K562 (cell line): Measurements from ENCODE around the gene MYL5. TPM values are rescaled to one million over a fixed set of nuclear protein-coding genes. Genes with fewer than 3 reads are reported as not detected.
"Not testable (repeated sequence)": the region's sequence is repeated elsewhere in the genome, so short reads cannot be mapped to it uniquely, and the experiment has no call there.

ENCODE experiments used
- ATAC-seq: fragments of 200-7000 bp; cut with Tn5 transposase; 3 replicates; pipeline ENCODE4 v1.9.1; 2020; ENCODE audit warnings: moderate library complexity
- BruUV-seq: library from RNA; stranded (reverse); fragments of 400-500 nt; replicated peaks from 2 replicates; lab custom pipeline; 2021; lab: Mats Ljungman, UMichigan
- CTCF ChIA-PET: fragments of 300-600 bp; formaldehyde crosslinking; extraction: SDS; loops from one replicate; lab custom pipeline; 2021; ENCODE audit warnings: low intra/inter-chr PET ratio; lab: Yijun Ruan, JAX
- POLR2A ChIA-PET: fragments of 300-600, 350-650 bp; sonication (Branson Sonifier 250); formaldehyde crosslinking; extraction: SDS; loops from one replicate; lab custom pipeline; 2021; ENCODE audit warnings: antibody characterized with exemption, inconsistent platforms; lab: Yijun Ruan, JAX
- DNase-seq, 4 experiments: peaks; one replicate each; pipeline versions ENCODE4 v3.0.0 to v3.0.0-alpha.2; 2011 to 2018; ENCODE audit warnings: low spot score in 3 of 4, mixed read lengths in 3 of 4; ENCODE audit errors: extremely low read depth in 1 of 4
- FAIRE-seq: peaks from 2 replicates; lab custom pipeline; 2011; peaks lifted over from hg19 to GRCh38; lab: Jason Lieb, UNC
- H2AFZ ChIP-seq: 2 replicates; pipeline ENCODE4 v1.6.0; 2011; ENCODE audit warnings: low read depth, low read length, control low read depth, inconsistent platforms
- H3K27ac ChIP-seq: fragments of 200-600 bp; 3 replicates; pipeline ENCODE4 v1.8.0; 2011; ENCODE audit warnings: low read depth, mild to moderate bottlenecking, control low read depth, inconsistent platforms, low read length, moderate library complexity, mixed read lengths; ENCODE audit errors: extremely low read depth
- H3K27me3 ChIP-seq, 2 experiments: fragments of 300-600 bp in 1 of 2; 2 replicates in 1 of 2; 3 replicates in 1 of 2; pipeline versions ENCODE4 v1.6.0 to v1.8.0; 2011; ENCODE audit warnings: inconsistent platforms in 2 of 2, low read length in 2 of 2, mild to moderate bottlenecking in 1 of 2, mixed read lengths in 1 of 2, moderate library complexity in 1 of 2; ENCODE audit not compliant: control insufficient read depth in 2 of 2, insufficient read depth in 2 of 2
- H3K36me3 ChIP-seq: fragments of 300-600 bp; 3 replicates; pipeline ENCODE4 v1.8.0; 2011; ENCODE audit warnings: mild to moderate bottlenecking, low read length, inconsistent platforms; ENCODE audit not compliant: control insufficient read depth, insufficient read depth
- H3K4me1 ChIP-seq, 2 experiments: fragments of 200-600 bp in 1 of 2; replicated peaks in 1 of 2; 2 replicates in 1 of 2; 3 replicates in 1 of 2; pipeline versions ENCODE4 v1.5.1 to v1.8.0; 2011; ENCODE audit warnings: inconsistent platforms in 2 of 2, low read length in 2 of 2, mild to moderate bottlenecking in 1 of 2, mixed read lengths in 1 of 2, moderate library complexity in 1 of 2; ENCODE audit not compliant: control insufficient read depth in 2 of 2, insufficient read depth in 2 of 2
- H3K4me2 ChIP-seq: 2 replicates; pipeline ENCODE4 v1.6.1; 2011; ENCODE audit warnings: low read length, control low read depth, inconsistent platforms, mixed read lengths; ENCODE audit not compliant: insufficient read depth
- H3K4me3 ChIP-seq: fragments of 200-600 bp; sonication (generic), shearing (Covaris generic); 2 replicates; pipeline ENCODE4 v1.5.1; 2016; ENCODE audit warnings: control low read depth, inconsistent platforms
- H3K79me2 ChIP-seq: fragments of 200-600 bp; 3 replicates; pipeline ENCODE4 v1.8.0; 2011; ENCODE audit warnings: low read length, inconsistent platforms; ENCODE audit not compliant: control insufficient read depth, insufficient read depth
- H3K9ac ChIP-seq, 2 experiments: 2 replicates each; pipeline versions ENCODE4 v1.6.0 to v1.6.1; 2011; ENCODE audit warnings: low read depth in 2 of 2, low read length in 2 of 2, control low read depth in 1 of 2, inconsistent platforms in 1 of 2, mild to moderate bottlenecking in 1 of 2, mixed read lengths in 1 of 2; ENCODE audit not compliant: insufficient read depth in 1 of 2
- H3K9me1 ChIP-seq: one replicate; pipeline ENCODE4 v1.6.0; 2011; ENCODE audit warnings: inconsistent platforms, mild to moderate bottlenecking, low read length, moderate library complexity; ENCODE audit not compliant: control insufficient read depth, insufficient read depth
- H3K9me3 ChIP-seq: replicated peaks from 2 replicates; pipeline ENCODE4 v1.5.1; 2011; ENCODE audit warnings: low read depth, low read length, inconsistent platforms; ENCODE audit not compliant: control insufficient read depth, insufficient read depth
- H4K20me1 ChIP-seq: replicated peaks from 2 replicates; pipeline ENCODE4 v1.6.1; 2011; ENCODE audit warnings: low read length, inconsistent platforms, mixed read lengths; ENCODE audit not compliant: control insufficient read depth, insufficient read depth
- BACH1 ChIP-seq: fragments of 200-800 bp; sonication (Bioruptor generic); IDR thresholded peaks from 2 replicates; pipeline ENCODE4 v1.6.1; 2016; ENCODE audit warnings: missing genetic modification characterization, missing compliant biosample characterization
- KDM5B ChIP-seq: fragments of 200-600 bp; sonication (generic); IDR thresholded peaks from 2 replicates; pipeline ENCODE4 v1.6.1; 2012; ENCODE audit warnings: low read depth, mild to moderate bottlenecking, moderate library complexity, low read length, control low read depth, inconsistent platforms; ENCODE audit not compliant: insufficient replicate concordance
- POLR2A ChIP-seq: fragments of 450-650 bp; conservative IDR thresholded peaks from 2 replicates; pipeline ENCODE4 v1.6.1; 2016
- RBFOX2 ChIP-seq: fragments of 200-400 bp; formaldehyde crosslinking; IDR thresholded peaks from 2 replicates; pipeline ENCODE4 v1.6.1; 2017; ENCODE audit warnings: low read depth, mild to moderate bottlenecking, low read length, moderate library complexity
- SUPT5H ChIP-seq: fragments of 450-650 bp; IDR thresholded peaks from 2 replicates; pipeline ENCODE4 v1.6.1; 2016
- ZFX ChIP-seq: sonication (generic); formaldehyde crosslinking; IDR thresholded peaks from 2 replicates; pipeline ENCODE4 v1.8.0; 2022; ENCODE audit warnings: mild to moderate bottlenecking, missing genetic modification reagents, moderate library complexity
- ZZZ3 ChIP-seq: fragments of 450-650 bp; IDR thresholded peaks from 2 replicates; pipeline ENCODE4 v1.6.1; 2016; ENCODE audit warnings: antibody characterized with exemption, mild to moderate bottlenecking, moderate library complexity
- WGBS: fragments of 100-300 bp; shearing (Covaris generic); methylation state at CpG from one replicate; pipeline ENCODE4 v1.1.6; 2016; ENCODE audit warnings: low coverage, mixed read lengths; ENCODE audit not compliant: insufficient coverage; ENCODE audit errors: missing lambda C conversion rate; 5-methylcytosine and 5-hydroxymethylcytosine counted together
- in situ Hi-C: fragments of 300-500 bp; cut with MboI; formaldehyde crosslinking; loops from 4 replicates; pipeline ENCODE4 v1.15.0; 2018; ENCODE audit warnings: inconsistent platforms, mixed read lengths
- intact Hi-C: fragments of 100-400 bp; cut with micrococcal nuclease; formaldehyde crosslinking; loops from 2 replicates; pipeline ENCODE4 v1.14.2; 2022
- polyA plus RNA-seq, 8 experiments: library from polyadenylated mRNA; depleted of rRNA in 4 of 8; stranded (reverse) in 5 of 8; unstranded in 3 of 8; fragments of >200 nt; fragmentation: Nextera tagmentation in 2 of 8; fragmentation: Illumina TruSeq in 1 of 8; extraction: Ambion mirVana in 2 of 8; extraction: Trizol in 1 of 8; gene quantifications; 2 replicates each; pipeline versions ENCODE4 v1.2.1 to v1.2.3, GENCODE V29; 2011 to 2014; ENCODE audit warnings: inconsistent platforms in 1 of 8, missing spikeins in 1 of 8
- total RNA-seq, 7 experiments: library from RNA; depleted of rRNA in 6 of 7; stranded (reverse); fragments of >200 nt in 6 of 7; fragmentation: Illumina TruSeq in 2 of 7; extraction: Trizol in 2 of 7; gene quantifications; 2 replicates each; pipeline versions ENCODE4 v1.2.1 to v1.2.3, GENCODE V29; 2011 to 2021; ENCODE audit warnings: low replicate concordance in 1 of 7

The MYL5 gene
- total and polyA plus RNA-seq, 9 of the 15 experiments (the other 6 are each of a cell fraction or from before 2014, with no cell fraction given): 1.4 to 10.0 (median 4.1) TPM

DNA sequence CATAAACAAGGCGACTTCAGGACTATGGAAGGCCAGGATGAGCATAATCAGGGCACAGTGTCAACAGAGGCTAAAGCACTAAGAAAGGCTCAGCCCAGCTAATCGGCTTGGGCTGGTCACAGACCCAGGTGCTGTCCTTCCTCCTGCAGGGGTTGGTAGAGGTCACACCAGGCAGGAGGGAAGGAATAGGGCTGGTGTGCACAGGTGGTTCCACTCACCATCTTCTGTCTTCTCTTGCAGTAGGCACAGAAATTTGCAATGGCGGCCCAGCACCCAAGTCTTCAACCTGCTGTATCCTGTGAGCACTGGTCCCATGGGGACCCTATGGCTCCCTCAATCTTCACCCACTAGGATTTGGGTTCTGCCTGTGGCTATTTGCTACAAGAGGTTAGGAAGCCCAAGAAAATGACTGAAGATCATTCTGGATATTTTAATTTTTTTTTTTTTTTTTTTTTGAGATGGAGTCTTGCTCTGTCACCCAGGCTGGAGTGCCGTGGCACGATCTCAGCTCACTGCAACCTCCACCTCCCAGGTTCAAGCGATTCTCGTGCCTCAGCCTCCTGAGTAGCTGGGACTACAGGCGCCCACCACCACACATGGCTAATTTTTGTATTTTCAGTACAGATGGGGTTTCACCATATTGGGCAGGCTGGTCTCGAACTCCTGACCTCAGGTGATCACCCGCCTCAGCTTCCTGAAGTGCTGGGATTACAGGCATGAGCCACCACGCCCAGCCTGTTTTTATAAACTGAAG is 4.4 kb upstream of the MYL5 start:
- BruUV-seq, FAIRE-seq, intact Hi-C loops, H3K27ac ChIP-seq, in situ Hi-C loops, H3K9me1 ChIP-seq, ATAC-seq, H4K20me1 ChIP-seq, H2AFZ ChIP-seq, H3K9ac ChIP-seq, H3K9me3 ChIP-seq, H3K4me3 ChIP-seq, CTCF ChIA-PET, DNase-seq, H3K4me2 ChIP-seq, POLR2A ChIA-PET: not testable (repeated sequence)
- peak; percentile 59; the same call in 1 of the 2 replicates for TF ChIP-seq POLR2A
- TF ChIP-seq SUPT5H: peak; percentile 51; the same call in 1 of the 2 replicates
- TF ChIP-seq KDM5B: peak; percentile 54
- peaks cover 32% of the 10 kb centered on the region for H3K36me3 ChIP-seq
- H3K27me3 ChIP-seq: peaks cover 6 to 17% of the 10 kb centered on the region in 2 experiments; a peak in 3 of 5 replicates
- H3K79me2 ChIP-seq: peaks cover 18% of the 10 kb centered on the region
- WGBS: 80% methylated on average over 8 of the region's 11 CpGs
- peaks cover 4 to 35% of the 10 kb centered on the region in 2 experiments; a peak in 4 of 5 replicates for H3K4me1 ChIP-seq

DNA sequence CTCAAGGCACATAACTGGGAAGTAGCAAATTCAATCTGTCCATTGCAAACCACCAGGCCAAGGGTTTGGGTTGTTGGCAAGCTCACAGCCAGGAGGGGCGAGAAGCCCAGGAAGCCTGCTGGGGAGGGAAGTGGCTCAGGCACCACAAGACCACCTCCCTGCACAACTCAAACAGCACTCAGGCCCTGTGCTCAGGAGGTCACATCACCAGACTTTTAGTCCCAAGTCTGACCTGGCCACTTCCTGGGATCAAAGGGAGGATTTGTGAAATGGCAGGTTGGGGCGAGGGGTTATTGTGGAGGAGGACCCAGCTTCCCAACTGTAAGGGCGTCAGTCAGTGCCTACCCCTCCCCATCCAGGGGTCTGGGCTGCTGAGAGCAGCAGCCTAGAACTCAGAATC is 2.6 kb upstream of the MYL5 start:
- FAIRE-seq: no peak
- CTCF ChIA-PET: no interaction called here
- POLR2A ChIA-PET: interaction anchor here (0.7 kb wide), 1 partner anchor 12 kb away, joined by 3 read pairs; no protein-coding TSS in a partner anchor
- TF ChIP-seq RBFOX2 (0 out of 2 replicates have a peak, but pooled peaks have one; percentile 24), ZZZ3 (no peak), SUPT5H (no peak; the same call in 1 of the 2 replicates), BACH1 (tag) (no peak), ZFX (CRISPR knock-in tag) (no peak)
- H3K27me3 ChIP-seq: peaks cover 0 to under 1% of the 10 kb centered on the region in 2 experiments; a peak in 1 of 5 replicates
- H4K20me1 ChIP-seq: peaks cover 5% of the 10 kb centered on the region; the same call in 1 of the 2 replicates
- H3K9me3 ChIP-seq: no peaks in the 10 kb centered on the region
- intact Hi-C loops (no loop called here), in situ Hi-C loops (no loop called here)
- no peak overlapping the region for H2AFZ ChIP-seq
- no peak for ATAC-seq
- H3K9me1 ChIP-seq: no peaks in the 10 kb centered on the region
- peaks cover 22% of the 10 kb centered on the region for H3K79me2 ChIP-seq
- DNase-seq: no peak
- H3K4me1 ChIP-seq: peaks cover 9 to 35% of the 10 kb centered on the region in 2 experiments
- H3K4me3 ChIP-seq: no peak overlapping the region
- 93% methylated on average over 3 of the region's 3 CpGs for whole genome bisulfite sequencing
- no peak overlapping the region for H3K9ac ChIP-seq
- no peak overlapping the region for H3K4me2 ChIP-seq
- BruUV-seq: no TSS peak
- H3K27ac ChIP-seq: no peak overlapping the region
- peaks cover 32% of the 10 kb centered on the region for H3K36me3 ChIP-seq
